ENCODE results near the gene ESRRA. TPM values are rescaled to one million over a fixed set of nuclear protein-coding genes. Genes with fewer than 3 reads are reported as not detected.

ESRRA gene
- total RNA-seq, 1 experiment from 2014 or later, result 53.4 TPM

GRCh38 chr11:64278576-64279190, 26.6 kb upstream of the ESRRA start:
- H3K9me3 Mint-ChIP-seq (ENCODE audit: low read depth, unreplicated experiment), result no peaks in the 10 kb centered on the region
- H3K27me3 Mint-ChIP-seq (ENCODE audit: unreplicated experiment), result no peaks in the 10 kb centered on the region
- H3K27ac Mint-ChIP-seq (ENCODE audit: unreplicated experiment), result no peak overlapping the region
- no TSS peak for BruUV-seq (replicated peaks)
- DNase-seq, result no peak
- peaks cover 26% of the 10 kb centered on the region for H3K36me3 Mint-ChIP-seq (ENCODE audit: insufficient read depth, unreplicated experiment)
- H3K4me3 Mint-ChIP-seq (ENCODE audit: low read depth, unreplicated experiment), result no peak overlapping the region
- TF ChIP-seq CTCF (IDR thresholded peaks at IDR 0.05; ENCODE audit: unreplicated experiment), result no peak
- CTCF ChIA-PET, result no interaction called here
- peaks cover 12% of the 10 kb centered on the region for H3K4me1 Mint-ChIP-seq (ENCODE audit: low read depth, unreplicated experiment)
- intact Hi-C loops (cut with micrococcal nuclease; ENCODE audit: unreplicated experiment), result no loop called here

GRCh38 chr11:64281957-64282770, 23.2 kb upstream of the ESRRA start:
- CTCF ChIA-PET, result interaction anchor here (0.5 kb wide), 1 partner anchor 78 kb away, joined by 3 read pairs; no protein-coding TSS in a partner anchor

GRCh38 chr11:64283092-64283491, 22.2 kb upstream of the ESRRA start:
- Mint-ChIP-seq H3K9me3 (ENCODE audit: low read depth, unreplicated experiment) (no peaks in the 10 kb centered on the region), H3K4me3 (ENCODE audit: low read depth, unreplicated experiment) (no peak overlapping the region), H3K4me1 (ENCODE audit: low read depth, unreplicated experiment) (peaks cover 22% of the 10 kb centered on the region), H3K27ac (ENCODE audit: unreplicated experiment) (no peak overlapping the region), H3K36me3 (ENCODE audit: insufficient read depth, unreplicated experiment) (peaks cover 45% of the 10 kb centered on the region), H3K27me3 (ENCODE audit: unreplicated experiment) (no peaks in the 10 kb centered on the region)
- TF ChIP-seq CTCF (IDR thresholded peaks at IDR 0.05; ENCODE audit: unreplicated experiment), result no peak
- intact Hi-C loops (cut with micrococcal nuclease; ENCODE audit: unreplicated experiment), result no loop called here
- CTCF ChIA-PET, result no interaction called here
- DNase-seq, result no peak
- BruUV-seq (replicated peaks), result no TSS peak

More at GRCh38 chr11:64281957-64282770, 23.2 kb upstream of the ESRRA start:
- no peak for DNase-seq
- Mint-ChIP-seq H3K27me3 (ENCODE audit: unreplicated experiment) (no peaks in the 10 kb centered on the region), H3K4me1 (ENCODE audit: low read depth, unreplicated experiment) (peaks cover 22% of the 10 kb centered on the region), H3K36me3 (ENCODE audit: insufficient read depth, unreplicated experiment) (peaks cover 41% of the 10 kb centered on the region), H3K9me3 (ENCODE audit: low read depth, unreplicated experiment) (no peaks in the 10 kb centered on the region), H3K27ac (ENCODE audit: unreplicated experiment) (no peak overlapping the region), H3K4me3 (ENCODE audit: low read depth, unreplicated experiment) (no peak overlapping the region)
- BruUV-seq (replicated peaks), result no TSS peak
- intact Hi-C loops (cut with micrococcal nuclease; ENCODE audit: unreplicated experiment), result no loop called here
- TF ChIP-seq CTCF (IDR thresholded peaks at IDR 0.05; ENCODE audit: unreplicated experiment), result no peak

- peak; percentile 92 for DNase-seq
- CTCF ChIA-PET, result interaction anchor here (0.6 to 2.1 kb wide), 6 partner anchors 13 to 47 kb away, joined by 3 to 8 read pairs (median 5); partner anchors contain the start of genes PLCB3, PRDX5 and TRMT112
- peaks cover 4% of the 10 kb centered on the region for H3K27me3 Mint-ChIP-seq (ENCODE audit: unreplicated experiment)
- no peaks in the 10 kb centered on the region for H3K9me3 Mint-ChIP-seq (ENCODE audit: low read depth, unreplicated experiment)
- peak within 1 kb of the TSS; percentile 63 for H3K27ac Mint-ChIP-seq (ENCODE audit: unreplicated experiment)
- intact Hi-C loops (cut with micrococcal nuclease; ENCODE audit: unreplicated experiment), result no loop called here
- H3K4me1 Mint-ChIP-seq (ENCODE audit: low read depth, unreplicated experiment), result peaks cover 22% of the 10 kb centered on the region
- peaks cover 45% of the 10 kb centered on the region for H3K36me3 Mint-ChIP-seq (ENCODE audit: insufficient read depth, unreplicated experiment)
- H3K4me3 Mint-ChIP-seq (ENCODE audit: low read depth, unreplicated experiment), result peak within 1 kb of the TSS; percentile 68
- no TSS peak for BruUV-seq (replicated peaks)
- no peak for TF ChIP-seq CTCF (IDR thresholded peaks at IDR 0.05; ENCODE audit: unreplicated experiment)
Observed at GRCh38 chr11:64284048-64284961, 21.0 kb upstream of the ESRRA start, which contains the start of gene BAD. TSS of gene BAD (minus strand) at chr11:64284665. CDS start at chr11:64284368, 297 bp downstream.
